Measurements from ENCODE around the gene LCN12.

The LCN12 gene

GRCh38 chr9:136969774-136970173 is 17.7 kb downstream of the LCN12 start:
- H3K27ac Mint-ChIP-seq: no peak overlapping the region
- H3K27me3 Mint-ChIP-seq (ENCODE audit: low read depth): peaks cover 6% of the 10 kb centered on the region
- no peaks in the 10 kb centered on the region for H3K9me3 Mint-ChIP-seq
- no peaks in the 10 kb centered on the region for H3K36me3 Mint-ChIP-seq (ENCODE audit: low read depth)
- peaks cover 5% of the 10 kb centered on the region for H3K4me1 Mint-ChIP-seq
- no peak overlapping the region for H3K4me3 Mint-ChIP-seq
- no peak for TF ChIP-seq CTCF (IDR thresholded peaks at IDR 0.05; ENCODE audit: unreplicated experiment in 3 of 3)

DNA sequence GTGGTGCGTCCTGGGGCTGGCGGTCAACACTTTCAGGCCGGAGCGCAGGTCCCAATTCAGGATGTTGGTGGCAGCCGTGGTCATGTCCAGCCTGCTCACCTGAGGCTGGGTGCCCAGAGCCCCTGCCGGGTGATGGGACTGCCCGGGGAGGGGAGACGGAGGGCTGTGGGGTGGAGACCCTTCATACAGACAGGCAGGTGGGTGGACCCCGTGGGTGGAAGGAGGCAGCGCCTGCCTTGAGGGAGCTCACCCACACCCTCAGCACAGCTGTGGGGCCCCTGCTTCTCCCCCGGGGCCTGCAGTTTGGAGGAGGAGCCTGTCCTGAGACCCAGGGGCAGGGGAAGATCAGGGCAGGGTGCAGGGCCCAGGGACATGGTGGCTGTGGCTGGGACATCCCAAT is 18.3 kb downstream of the LCN12 start:
- H3K27me3 Mint-ChIP-seq (ENCODE audit: low read depth): peaks cover 6% of the 10 kb centered on the region
- no peak overlapping the region for H3K27ac Mint-ChIP-seq
- peaks cover 5% of the 10 kb centered on the region for H3K4me1 Mint-ChIP-seq
- no peak for TF ChIP-seq CTCF (IDR thresholded peaks at IDR 0.05; ENCODE audit: unreplicated experiment in 3 of 3)
- H3K9me3 Mint-ChIP-seq: no peaks in the 10 kb centered on the region
- no peak overlapping the region for H3K4me3 Mint-ChIP-seq
- no peaks in the 10 kb centered on the region for H3K36me3 Mint-ChIP-seq (ENCODE audit: low read depth)

GRCh38 chr9:136971746-136972145 is 19.7 kb downstream of the LCN12 start:
- Mint-ChIP-seq H3K4me3 (no peak overlapping the region), H3K36me3 (ENCODE audit: low read depth) (no peaks in the 10 kb centered on the region), H3K4me1 (no peaks in the 10 kb centered on the region), H3K9me3 (no peaks in the 10 kb centered on the region), H3K27me3 (ENCODE audit: low read depth) (no peaks in the 10 kb centered on the region), H3K27ac (no peak overlapping the region)
- no peak for TF ChIP-seq CTCF (IDR thresholded peaks at IDR 0.05; ENCODE audit: unreplicated experiment in 3 of 3)

- H3K4me3 Mint-ChIP-seq: no peak overlapping the region
- H3K9me3 Mint-ChIP-seq: no peaks in the 10 kb centered on the region
- TF ChIP-seq CTCF (IDR thresholded peaks at IDR 0.05; ENCODE audit: unreplicated experiment in 3 of 3): no peak
- H3K27ac Mint-ChIP-seq: no peak overlapping the region
- no peaks in the 10 kb centered on the region for H3K27me3 Mint-ChIP-seq (ENCODE audit: low read depth)
- no peaks in the 10 kb centered on the region for H3K4me1 Mint-ChIP-seq
- no peaks in the 10 kb centered on the region for H3K36me3 Mint-ChIP-seq (ENCODE audit: low read depth)
These were observed 20.3 kb downstream of the LCN12 start for GRCh38 chr9:136972335-136972734.

- no peaks in the 10 kb centered on the region for H3K36me3 Mint-ChIP-seq (ENCODE audit: low read depth)
- H3K27ac Mint-ChIP-seq: no peak overlapping the region
- no peak for TF ChIP-seq CTCF (IDR thresholded peaks at IDR 0.05; ENCODE audit: unreplicated experiment in 3 of 3)
- H3K4me1 Mint-ChIP-seq: no peaks in the 10 kb centered on the region
- no peaks in the 10 kb centered on the region for H3K9me3 Mint-ChIP-seq
- no peaks in the 10 kb centered on the region for H3K27me3 Mint-ChIP-seq (ENCODE audit: low read depth)
- H3K4me3 Mint-ChIP-seq: no peak overlapping the region
These were observed 20.7 kb downstream of the LCN12 start for GRCh38 chr9:136972743-136973142.

DNA sequence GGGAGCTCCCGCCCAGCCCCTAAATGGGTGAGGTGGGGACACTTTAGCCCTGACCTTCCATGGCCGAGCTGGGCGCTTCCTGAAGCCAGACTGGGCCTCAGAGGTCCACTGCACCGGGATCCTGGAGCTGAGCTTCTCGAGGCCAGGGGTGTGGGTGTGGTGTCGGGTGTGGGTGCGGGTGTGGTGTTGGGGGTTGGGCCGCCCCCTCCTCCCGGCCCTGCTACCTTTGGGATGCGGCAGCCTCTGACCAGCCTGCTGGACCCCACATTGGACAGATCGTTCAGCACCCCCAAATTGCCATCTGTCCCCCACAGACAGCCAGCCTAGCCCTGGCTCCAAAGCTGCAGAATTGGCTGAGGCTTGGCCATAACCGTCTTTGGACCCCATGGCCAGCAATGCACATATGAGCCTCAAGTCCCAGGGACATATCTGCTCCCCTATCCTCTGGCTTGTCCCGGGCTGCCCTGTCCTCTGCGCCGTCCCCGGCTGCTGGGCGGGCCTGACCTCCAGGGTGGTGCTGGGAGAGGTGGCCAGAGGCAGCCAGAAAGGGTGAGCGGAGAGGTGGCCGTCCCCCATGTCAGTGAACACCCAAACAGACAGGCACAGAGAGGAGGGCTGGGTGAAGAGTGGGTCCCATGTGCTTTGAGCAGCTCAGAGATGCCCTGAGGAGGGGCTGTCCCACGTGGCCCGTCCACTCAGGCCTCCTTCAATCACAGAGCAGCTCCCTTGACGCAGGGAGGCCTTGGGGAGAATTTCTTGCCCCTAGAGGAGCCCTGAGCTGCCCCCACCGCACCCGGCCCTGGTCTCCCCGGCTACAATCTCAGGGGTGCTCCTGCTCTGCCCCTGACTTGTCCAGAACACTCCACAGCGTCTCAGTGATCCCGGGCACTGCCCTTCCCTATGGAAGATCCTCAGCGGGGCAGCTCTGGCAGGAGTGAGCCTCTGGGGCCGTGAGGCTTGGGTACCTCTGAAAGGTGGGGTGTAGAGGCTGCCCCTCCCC is 21.8 kb downstream of the LCN12 start:
- Mint-ChIP-seq H3K27me3 (ENCODE audit: low read depth) (no peaks in the 10 kb centered on the region), H3K27ac (no peak overlapping the region)

More for the DNA sequence above, 21.8 kb downstream of the LCN12 start:
- TF ChIP-seq CTCF (IDR thresholded peaks at IDR 0.05; ENCODE audit: unreplicated experiment in 3 of 3): no peak
- Mint-ChIP-seq H3K4me3 (no peak overlapping the region), H3K36me3 (ENCODE audit: low read depth) (no peaks in the 10 kb centered on the region), H3K9me3 (no peaks in the 10 kb centered on the region), H3K4me1 (no peaks in the 10 kb centered on the region)
